Activated gamma-delta T cell (primary cell): ENCODE results near the gene IPMK.
"Not testable (repeated sequence)": the region's sequence is repeated elsewhere in the genome, so short reads cannot be mapped to it uniquely, and the experiment has no call there.

Source experiments
- DNase-seq: peaks from one replicate; lab custom pipeline; 2025; lab: John Stamatoyannopoulos, UW

Gene IPMK

DNA sequence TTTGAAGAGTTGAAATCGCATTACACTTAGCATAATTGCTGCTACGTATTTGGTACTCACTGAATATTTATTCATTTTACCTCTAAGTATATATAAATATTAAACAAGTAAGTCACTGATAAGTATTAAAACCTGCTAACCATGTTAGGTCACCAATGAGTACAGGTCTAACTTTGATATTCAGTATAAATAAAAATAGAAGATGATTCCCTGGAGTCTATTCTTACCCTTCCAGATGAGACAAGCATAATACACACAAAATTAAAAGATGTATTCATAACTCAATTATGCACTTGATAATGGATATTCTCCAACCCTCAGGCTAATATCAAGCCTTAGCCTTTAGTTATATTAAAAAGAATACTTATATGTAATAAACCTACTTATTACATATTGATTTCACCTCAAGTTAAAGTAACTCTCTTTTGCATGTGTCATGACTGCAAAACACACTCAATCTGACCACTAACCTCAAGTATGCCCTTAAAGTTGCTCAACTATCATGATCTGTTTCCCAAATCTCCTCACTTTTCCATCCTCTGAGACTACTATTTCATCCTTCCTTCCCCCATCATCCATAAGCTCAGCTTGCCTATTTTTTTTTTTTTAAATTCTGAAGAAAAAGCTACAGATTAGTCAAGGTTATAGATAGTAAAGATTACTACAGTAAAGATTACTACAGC lies 46.8 kb downstream of the IPMK start:
- no peak for DNase-seq

- no peak for DNase-seq
Measured at GRCh38 chr10:58219875-58220274, 47.8 kb downstream of the IPMK start.

GRCh38 chr10:58217612-58218011 lies 50.1 kb downstream of the IPMK start:
- no peak for DNase-seq

DNA sequence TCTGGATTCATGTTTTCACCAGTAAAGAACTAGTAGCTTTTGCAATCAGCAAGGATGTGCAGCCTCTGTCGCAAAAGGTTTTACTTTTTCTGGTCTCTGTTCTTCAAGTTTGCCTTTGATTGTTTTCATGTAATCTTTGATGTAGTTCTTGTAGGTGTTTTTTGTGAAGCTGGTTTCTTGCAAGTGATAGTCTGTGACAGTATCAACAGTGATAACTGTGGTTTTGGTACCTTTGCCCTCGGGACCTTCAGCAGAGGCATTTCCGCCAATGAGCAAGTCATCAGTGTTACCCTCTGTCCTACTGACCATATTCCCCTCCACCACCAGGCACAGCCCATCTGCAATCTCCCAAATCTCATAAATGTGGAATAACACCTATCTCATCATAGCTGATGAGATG lies 55.1 kb downstream of the IPMK start:
- DNase-seq: no peak

DNA sequence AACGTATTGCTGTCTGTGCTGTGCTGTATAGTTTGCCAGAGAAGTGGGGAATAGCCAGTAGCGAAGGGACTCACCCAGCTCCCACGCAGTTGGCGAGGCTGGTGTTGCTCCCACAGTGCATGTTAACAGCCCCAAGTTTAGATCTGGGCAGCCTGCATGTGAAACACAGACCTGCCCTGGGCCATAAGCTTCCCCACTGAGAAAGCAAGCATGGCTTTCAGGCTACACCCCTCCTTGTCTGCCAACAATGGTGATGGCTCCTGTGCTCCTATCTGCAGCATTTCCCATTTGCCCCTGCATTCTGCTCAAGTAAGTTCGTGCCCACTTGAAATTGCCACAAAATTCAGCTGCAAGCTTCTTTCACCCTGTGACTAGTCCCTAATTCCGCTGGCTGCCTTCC lies 57.5 kb downstream of the IPMK start:
- no peak for DNase-seq

GRCh38 chr10:58209669-58210068 lies 58.0 kb downstream of the IPMK start:
- no peak for DNase-seq

- DNase-seq: no peak
Measured at GRCh38 chr10:58206251-58206650, 61.4 kb downstream of the IPMK start.

GRCh38 chr10:58201704-58202103 lies 66.0 kb downstream of the IPMK start:
- no peak for DNase-seq

GRCh38 chr10:58189269-58189668 lies 78.4 kb downstream of the IPMK start:
- no peak for DNase-seq

GRCh38 chr10:58184120-58184670 lies 83.5 kb downstream of the IPMK start:
- no peak for DNase-seq

- no peak for DNase-seq
Measured at GRCh38 chr10:58180666-58181065, 87.0 kb downstream of the IPMK start.

DNA sequence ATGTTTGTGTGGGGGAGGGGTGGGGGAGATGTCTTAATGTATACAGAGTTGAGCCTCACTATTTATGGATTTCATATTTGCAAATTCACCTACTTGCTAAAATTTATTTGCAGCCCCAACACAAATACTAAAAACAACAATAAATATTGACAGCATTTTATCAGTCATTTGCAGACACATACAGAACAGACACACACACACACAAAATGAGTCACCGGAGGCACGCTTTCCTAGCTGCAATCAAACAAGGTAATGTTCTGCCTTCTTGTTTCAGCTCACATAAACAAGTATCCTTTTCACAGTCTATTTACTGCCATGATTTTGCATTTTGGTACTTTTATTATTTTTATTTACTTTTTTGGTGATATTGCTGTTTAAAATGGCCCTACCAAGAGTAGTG lies 88.5 kb downstream of the IPMK start:
- no peak for DNase-seq

- DNase-seq: no peak
Measured at GRCh38 chr10:58178811-58179210, 88.9 kb downstream of the IPMK start.

- no peak for DNase-seq
Measured at GRCh38 chr10:58177362-58177947, 90.2 kb downstream of the IPMK start.

GRCh38 chr10:58175990-58176900 lies 91.4 kb downstream of the IPMK start:
- DNase-seq: no peak

DNA sequence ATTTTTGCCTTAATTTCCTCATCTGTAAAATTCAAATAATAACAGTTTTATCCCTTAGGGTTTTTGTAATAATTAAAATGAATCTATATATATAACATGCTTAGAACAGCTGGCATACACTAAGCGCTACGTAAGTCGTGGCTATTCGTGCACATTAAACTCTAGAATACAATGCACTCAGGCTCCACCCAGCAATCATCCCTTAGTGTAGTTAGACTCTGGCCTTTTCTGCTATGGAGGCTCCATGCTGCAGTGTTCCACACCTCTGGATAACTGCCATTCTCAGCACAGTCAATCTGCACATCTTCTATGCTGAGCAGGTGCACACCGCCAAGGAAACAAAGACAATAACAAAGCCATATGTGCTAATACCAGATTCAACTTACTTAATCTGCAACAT lies 92.9 kb downstream of the IPMK start:
- DNase-seq: no peak

GRCh38 chr10:58173391-58173790 lies 94.3 kb downstream of the IPMK start:
- no peak for DNase-seq

DNA sequence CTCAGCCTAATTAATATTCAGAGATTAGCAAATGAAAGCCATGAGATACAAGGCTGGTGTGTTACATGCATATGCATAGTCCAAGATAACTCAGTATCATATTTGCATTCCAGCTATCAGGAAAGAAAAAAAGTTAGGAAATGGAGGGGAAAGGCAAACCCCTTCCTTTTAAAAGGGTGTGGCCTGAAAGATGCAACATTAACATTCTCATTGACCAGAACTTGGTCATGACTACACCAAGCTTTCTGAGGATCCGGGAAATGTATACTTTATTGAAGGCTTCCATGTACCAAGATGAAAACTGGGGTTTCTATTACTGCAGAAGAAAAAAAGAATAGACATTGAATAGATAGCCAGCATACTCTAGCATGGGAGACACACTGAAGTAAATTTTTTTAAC lies 96.5 kb downstream of the IPMK start:
- no peak for DNase-seq

DNA sequence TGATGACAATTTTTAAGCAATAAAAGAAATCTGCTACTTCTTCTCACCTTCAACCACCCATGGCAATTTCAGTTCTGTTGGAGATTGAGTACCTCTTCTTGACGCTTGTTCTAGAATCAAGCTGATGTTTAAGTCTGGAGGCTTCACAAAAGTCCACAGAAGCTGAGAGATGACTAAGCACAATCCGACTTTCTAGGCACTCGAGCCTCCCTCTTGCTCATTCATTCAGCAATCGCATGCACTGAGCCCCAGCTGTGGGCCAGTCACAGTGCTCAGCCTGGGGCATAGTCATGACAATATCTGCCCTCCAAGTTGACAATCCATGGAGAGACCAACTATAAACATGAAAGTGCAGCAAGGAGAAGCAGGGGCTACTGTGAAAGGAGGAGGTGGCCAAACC lies 103.2 kb downstream of the IPMK start:
- DNase-seq: no peak

- no peak for DNase-seq
Measured at GRCh38 chr10:58158806-58159205, 108.9 kb downstream of the IPMK start.

DNA sequence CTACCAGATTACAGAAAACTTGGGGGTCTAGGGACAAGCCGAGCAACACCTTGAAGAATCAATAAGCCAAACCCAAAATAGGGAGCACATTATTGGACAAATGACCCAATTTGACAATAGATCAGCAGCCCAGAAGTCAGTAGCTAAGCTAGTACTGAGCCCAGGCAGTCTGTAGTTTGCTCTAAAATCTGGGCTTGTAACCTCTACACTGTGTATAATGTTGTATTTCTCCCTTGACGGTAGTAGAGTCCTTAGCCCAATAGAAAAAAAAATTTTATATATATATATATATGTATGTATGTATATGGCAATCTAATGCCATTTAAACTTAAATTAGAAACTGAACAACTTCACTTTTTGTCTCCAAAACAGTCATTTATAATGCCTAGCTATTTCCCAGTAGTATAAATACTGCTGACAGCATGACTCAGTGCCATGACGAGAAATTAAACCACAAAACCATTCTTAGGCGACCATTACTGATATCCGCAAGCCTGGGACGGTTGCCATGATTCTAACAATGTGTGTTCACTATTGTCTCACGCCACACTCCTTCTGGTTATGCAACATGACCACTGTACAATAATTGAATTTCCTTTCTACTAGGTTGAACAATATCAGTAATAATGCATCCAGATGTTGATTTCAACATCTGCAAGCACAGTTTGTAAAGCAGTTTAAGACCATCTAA lies 110.5 kb downstream of the IPMK start:
- DNase-seq: no peak

DNA sequence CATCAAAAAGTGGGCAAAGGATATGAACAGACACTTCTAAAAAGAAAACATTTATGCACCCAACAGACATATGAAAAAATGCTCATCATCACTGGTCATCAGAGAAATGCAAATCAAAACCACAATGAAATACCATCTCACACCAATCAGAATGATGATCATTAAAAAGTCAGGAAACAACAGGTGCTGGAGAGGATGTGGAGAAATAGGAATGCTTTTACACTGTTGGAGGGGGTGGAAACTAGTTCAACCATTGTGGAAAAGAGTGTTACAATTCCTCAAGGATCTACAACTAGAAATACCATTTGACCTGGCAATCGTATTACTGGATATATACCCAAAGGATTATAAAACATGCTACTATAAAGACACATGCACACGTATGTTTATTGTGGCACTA lies 111.8 kb downstream of the IPMK start:
- DNase-seq: not testable (repeated sequence)
